Activated CD8-positive, alpha-beta memory T cell treated with anti-CD3 and anti-CD28 coated beads, Interleukin-2, amount 50 U/mL, for 1 hour (primary cell): ENCODE measurements around the gene HDAC4.

ENCODE experiments used
- DNase-seq: peaks from one replicate; pipeline ENCODE4 v3.0.0-alpha.2; 2020; ENCODE audit errors: extremely low read depth

HDAC4 gene

GRCh38 chr2:239008677-239009588 is 391.9 kb downstream of the HDAC4 start:
- no peak for DNase-seq

- no peak for DNase-seq
Measured at GRCh38 chr2:239008004-239008403, 392.8 kb downstream of the HDAC4 start.

- DNase-seq: no peak
Measured at GRCh38 chr2:239006622-239007285, 394.1 kb downstream of the HDAC4 start.

- DNase-seq: no peak
Measured at GRCh38 chr2:239005586-239005985, 395.2 kb downstream of the HDAC4 start.

- no peak for DNase-seq
Measured at GRCh38 chr2:239004274-239005015, 396.4 kb downstream of the HDAC4 start.

- DNase-seq: no peak
Measured at GRCh38 chr2:239003624-239004273, 397.1 kb downstream of the HDAC4 start.

GRCh38 chr2:239002954-239003623 is 397.7 kb downstream of the HDAC4 start:
- no peak for DNase-seq

- no peak for DNase-seq
Measured at GRCh38 chr2:239002591-239002953, 398.2 kb downstream of the HDAC4 start.

GRCh38 chr2:239001794-239002193 is 399.0 kb downstream of the HDAC4 start:
- no peak for DNase-seq

GRCh38 chr2:239000500-239001073 is 400.2 kb downstream of the HDAC4 start:
- DNase-seq: no peak

- DNase-seq: no peak
Measured at GRCh38 chr2:239000089-239000488, 400.7 kb downstream of the HDAC4 start.

GRCh38 chr2:238999291-238999741 is 401.5 kb downstream of the HDAC4 start:
- DNase-seq: no peak

- no peak for DNase-seq
Measured at GRCh38 chr2:238998801-238999200, 402.0 kb downstream of the HDAC4 start.
